Transverse colon (tissue), 4 donors: Measurements from ENCODE around the gene CTNNA1.

ENCODE experiments used
- CTCF ChIP-seq, 5 experiments: fragments of 200-600 bp in 3 of 5; fragments of 450-650 bp in 2 of 5; sonication (generic) in 3 of 5; IDR thresholded peaks; 1 replicate in 2 of 5; 2 replicates in 3 of 5; pipeline ENCODE4 v1.5.1; 2016 to 2017; ENCODE audit warnings: antibody characterized with exemption in 5 of 5, inconsistent platforms in 3 of 5, mild to moderate bottlenecking in 2 of 5, moderate library complexity in 1 of 5
- EP300 ChIP-seq: sonication (generic); formaldehyde crosslinking; IDR thresholded peaks from one replicate; pipeline ENCODE4 v1.6.1; 2017; ENCODE audit warnings: antibody characterized with exemption, low read depth
- POLR2A ChIP-seq: fragments of 450-650 bp; IDR thresholded peaks from one replicate; pipeline ENCODE4 v1.6.1; 2016; ENCODE audit warnings: antibody characterized with exemption, mild to moderate bottlenecking, moderate library complexity
- POLR2AphosphoS5 ChIP-seq, 3 donors: sonication (generic); formaldehyde crosslinking; IDR thresholded peaks; one replicate each; pipeline ENCODE4 v1.6.1; 2016; ENCODE audit warnings: antibody characterized with exemption in 3 of 3

- TF ChIP-seq POLR2A (no peak), CTCF (IDR thresholded peaks at IDR 0.05) (no peak), EP300 (no peak), POLR2AphosphoS5 (IDR thresholded peaks at IDR 0.05) (no peak)
These were observed 165.5 kb downstream of the CTNNA1 start for GRCh38 chr5:138918686-138919085.
